Smooth muscle cell of bladder (primary cell): ENCODE measurements around the gene DNAJB11. TPM values are rescaled to one million over a fixed set of nuclear protein-coding genes. Genes with fewer than 3 reads are reported as not detected.

ENCODE experiments used
- total RNA-seq: library from RNA; depleted of rRNA; stranded (reverse); fragments of >200 nt; gene quantifications from 2 replicates; pipeline ENCODE4 v1.2.3, GENCODE V29; 2014

The DNAJB11 gene
- total RNA-seq: 55.0 and 64.8 TPM in 2 replicates

GRCh38 chr3:186570096-186570940 is at the start of gene DNAJB11:
Gene DNAJB11, plus strand, starts transcription at chr3:186570720. Its CDS starts 178 bp downstream, at chr3:186570898.

GRCh38 chr3:186544281-186544680 is 26.2 kb upstream of the DNAJB11 start, which contains the start of gene CRYGS:
Gene CRYGS, minus strand, starts transcription at chr3:186544380. Its CDS starts 54 bp downstream, at chr3:186544326.

GRCh38 chr3:186567072-186567921 is 3.2 kb upstream of the DNAJB11 start, which contains the start of gene TBCCD1:
Gene TBCCD1, minus strand, starts transcription at chr3:186567339. Its CDS starts 3,010 bp downstream, at chr3:186564329.

DNA sequence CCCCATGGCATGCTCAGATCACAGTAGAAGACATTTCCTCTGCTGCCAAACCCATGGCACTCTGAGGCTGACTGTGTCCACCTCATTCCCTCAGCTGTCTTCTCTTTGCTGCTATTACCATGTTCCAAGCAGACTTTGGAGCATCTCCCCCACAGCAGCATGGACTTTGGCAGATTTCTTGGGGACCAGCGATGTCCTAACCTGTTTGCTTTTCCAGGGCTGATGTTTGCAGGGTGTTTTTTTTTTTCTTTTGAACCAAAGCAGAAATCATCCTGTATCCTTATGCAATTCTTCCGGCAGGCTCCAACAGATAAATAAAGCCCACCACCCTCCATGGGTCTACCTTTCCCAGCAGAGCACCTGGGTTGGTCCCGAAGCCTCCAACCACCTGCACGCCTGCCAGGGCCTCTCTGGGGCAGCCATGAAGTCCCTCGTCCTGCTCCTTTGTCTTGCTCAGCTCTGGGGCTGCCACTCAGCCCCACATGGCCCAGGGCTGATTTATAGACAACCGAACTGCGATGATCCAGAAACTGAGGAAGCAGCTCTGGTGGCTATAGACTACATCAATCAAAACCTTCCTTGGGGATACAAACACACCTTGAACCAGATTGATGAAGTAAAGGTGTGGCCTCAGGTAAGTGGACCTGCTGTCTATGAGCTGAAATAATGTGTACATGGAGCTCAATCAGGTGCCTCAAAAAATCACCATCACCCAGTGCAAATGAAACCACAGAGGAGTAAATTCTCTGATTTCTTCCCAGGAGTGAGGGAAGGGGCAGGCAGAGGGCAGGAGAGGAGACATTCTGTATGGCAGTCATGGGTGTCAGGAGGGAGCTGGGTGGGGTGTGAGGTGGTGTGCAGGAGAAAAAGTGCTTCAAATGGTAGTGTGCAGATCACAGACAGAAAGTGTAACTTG is 42.5 kb downstream of the DNAJB11 start, which contains the start of gene AHSG:
Gene AHSG (plus strand): TSS at position 340 of the 916 bp plus-strand sequence. CDS start 82 bp downstream, at position 422.

Other genes starting within 250 kb of the DNAJB11 start
- 2.0 and 2.1 TPM in 2 replicates for gene DGKG, start 208.5 kb upstream of the DNAJB11 start, total RNA-seq
- gene CRYGS, start 26.3 kb upstream of the DNAJB11 start, total RNA-seq: 0.43 and 1.0 TPM in 2 replicates
- gene TBCCD1, start 3.4 kb upstream of the DNAJB11 start, total RNA-seq: 10.2 and 13.6 TPM in 2 replicates
- gene AHSG, start 42.3 kb downstream of the DNAJB11 start, total RNA-seq: not detected in 2 replicates
- not detected in 2 replicates for gene FETUB, start 69.7 kb downstream of the DNAJB11 start, total RNA-seq
- gene HRG, start 95.3 kb downstream of the DNAJB11 start, total RNA-seq: under 0.01 TPM in 1 of 2 replicates, not detected in the other
- not detected in 2 replicates for gene KNG1, start 146.6 kb downstream of the DNAJB11 start, total RNA-seq
- 564 and 888 TPM in 2 replicates for gene EIF4A2, start 212.9 kb downstream of the DNAJB11 start, total RNA-seq
- 9.9 and 10.1 TPM in 2 replicates for gene RFC4, start 235.8 kb downstream of the DNAJB11 start, total RNA-seq